ENCODE results near the gene CYP4Z1. TPM values are rescaled to one million over a fixed set of nuclear protein-coding genes. Genes with fewer than 3 reads are reported as not detected.

CYP4Z1 gene
- total and polyA plus RNA-seq, 2 donors from 2014 or later: 0.19 to 0.22 TPM

DNA sequence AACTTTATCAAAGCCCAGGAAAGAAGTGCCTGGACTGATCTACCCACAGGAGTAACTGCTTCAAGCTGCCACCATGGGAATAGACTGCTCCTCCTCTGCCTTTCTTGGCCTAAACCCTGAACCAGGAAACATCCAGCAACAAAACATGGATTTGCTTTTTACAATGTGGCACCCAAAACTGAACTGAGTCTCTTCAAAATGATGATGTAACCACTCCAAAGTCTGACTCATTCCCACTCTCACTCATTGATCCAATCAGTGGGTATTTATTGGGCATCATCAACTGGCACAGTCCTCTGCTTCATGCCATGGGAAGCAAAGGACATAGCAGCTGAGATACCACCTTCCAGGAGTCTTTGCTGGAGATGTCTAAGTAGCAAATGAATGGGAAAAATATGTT is 93.7 kb downstream of the CYP4Z1 start:
- Histone ChIP-seq H3K27me3 (ENCODE audit: control insufficient read depth, insufficient read depth, low read length) (no peaks in the 10 kb centered on the region), H3K9ac (ENCODE audit: low read length in 3 of 3) (no peak overlapping the region), H3K4me3 (ENCODE audit: low read length in 3 of 3) (no peak overlapping the region), H3K36me3 (ENCODE audit: control insufficient read depth in 2 of 3, insufficient read depth in 3 of 3, low read length in 3 of 3) (no peaks in the 10 kb centered on the region), H3K4me1 (ENCODE audit: control insufficient read depth in 2 of 3, insufficient read depth in 2 of 3, low read depth in 1 of 3, low read length in 3 of 3) (no peaks in the 10 kb centered on the region), H3K9me3 (ENCODE audit: control insufficient read depth in 2 of 3, insufficient read depth in 1 of 3, low read length in 3 of 3) (no peaks in the 10 kb centered on the region), H3K27ac (ENCODE audit: low read depth in 2 of 2, low read length in 2 of 2) (no peak overlapping the region)
- intact Hi-C loops (cut with DNase I): no loop called here
- no peak for DNase-seq
- no peak for FAIRE-seq
- TF ChIP-seq, protein P1, sequence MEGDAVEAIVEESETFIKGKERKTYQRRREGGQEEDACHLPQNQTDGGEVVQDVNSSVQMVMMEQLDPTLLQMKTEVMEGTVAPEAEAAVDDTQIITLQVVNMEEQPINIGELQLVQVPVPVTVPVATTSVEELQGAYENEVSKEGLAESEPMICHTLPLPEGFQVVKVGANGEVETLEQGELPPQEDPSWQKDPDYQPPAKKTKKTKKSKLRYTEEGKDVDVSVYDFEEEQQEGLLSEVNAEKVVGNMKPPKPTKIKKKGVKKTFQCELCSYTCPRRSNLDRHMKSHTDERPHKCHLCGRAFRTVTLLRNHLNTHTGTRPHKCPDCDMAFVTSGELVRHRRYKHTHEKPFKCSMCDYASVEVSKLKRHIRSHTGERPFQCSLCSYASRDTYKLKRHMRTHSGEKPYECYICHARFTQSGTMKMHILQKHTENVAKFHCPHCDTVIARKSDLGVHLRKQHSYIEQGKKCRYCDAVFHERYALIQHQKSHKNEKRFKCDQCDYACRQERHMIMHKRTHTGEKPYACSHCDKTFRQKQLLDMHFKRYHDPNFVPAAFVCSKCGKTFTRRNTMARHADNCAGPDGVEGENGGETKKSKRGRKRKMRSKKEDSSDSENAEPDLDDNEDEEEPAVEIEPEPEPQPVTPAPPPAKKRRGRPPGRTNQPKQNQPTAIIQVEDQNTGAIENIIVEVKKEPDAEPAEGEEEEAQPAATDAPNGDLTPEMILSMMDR (IDR thresholded peaks at IDR 0.05; ENCODE audit: borderline replicate concordance, extremely low read depth, insufficient read depth): no peak

DNA sequence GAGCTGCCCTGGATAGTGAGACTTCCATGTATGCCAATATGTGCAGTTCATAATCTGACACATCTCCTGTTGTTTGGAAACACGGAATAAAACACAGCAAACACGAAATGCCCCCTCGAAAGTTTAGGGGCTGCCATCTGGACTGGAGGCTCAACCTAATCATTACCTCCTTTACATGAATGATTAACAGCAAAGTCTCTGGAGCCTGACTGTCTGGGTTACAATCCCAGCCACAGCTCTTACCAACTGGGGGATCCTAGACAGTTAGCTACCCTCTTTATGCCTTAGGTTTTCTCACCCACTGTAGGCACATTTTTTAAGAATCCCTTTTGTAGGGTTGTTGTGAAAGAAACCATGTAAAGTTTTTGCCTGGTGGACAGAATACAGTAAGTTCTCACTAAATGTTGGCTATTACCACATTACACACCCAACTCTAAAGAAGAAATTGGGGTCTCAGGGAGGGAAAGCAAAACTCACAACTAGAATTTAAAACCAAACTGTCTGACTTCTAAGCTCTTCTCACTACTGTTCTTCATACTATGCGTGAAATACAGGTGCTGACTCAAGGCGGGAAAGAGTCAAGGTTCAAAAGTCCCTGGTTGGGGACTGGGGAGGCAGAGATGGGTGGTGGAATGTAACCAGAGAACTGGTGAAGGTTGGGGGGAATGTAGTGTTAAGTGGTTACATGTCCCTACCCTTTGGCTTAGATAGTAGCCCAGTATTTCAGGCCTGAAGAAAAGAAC is 94.4 kb downstream of the CYP4Z1 start:
- no peaks in the 10 kb centered on the region for H3K9me3 ChIP-seq (ENCODE audit: control insufficient read depth in 2 of 3, insufficient read depth in 1 of 3, low read length in 3 of 3)
- peak overlapping the region; percentile 65 for H3K27ac ChIP-seq (ENCODE audit: low read depth in 2 of 2, low read length in 2 of 2)
- no peaks in the 10 kb centered on the region for H3K27me3 ChIP-seq (ENCODE audit: control insufficient read depth, insufficient read depth, low read length)
- H3K4me1 ChIP-seq (ENCODE audit: control insufficient read depth in 2 of 3, insufficient read depth in 2 of 3, low read depth in 1 of 3, low read length in 3 of 3): no peaks in the 10 kb centered on the region
- H3K36me3 ChIP-seq (ENCODE audit: control insufficient read depth in 2 of 3, insufficient read depth in 3 of 3, low read length in 3 of 3): no peaks in the 10 kb centered on the region
- intact Hi-C loops (cut with DNase I): no loop called here
- FAIRE-seq (no peak), DNase-seq (peak in 2 of 5 donors; percentile 49 to 54)
- H3K9ac ChIP-seq (ENCODE audit: low read length in 3 of 3): no peak overlapping the region
- TF ChIP-seq, protein P1 (IDR thresholded peaks at IDR 0.05; ENCODE audit: borderline replicate concordance, extremely low read depth, insufficient read depth): no peak
- H3K4me3 ChIP-seq (ENCODE audit: low read length in 3 of 3): peak overlapping the region in 1 of 3 donors; percentile 19

DNA sequence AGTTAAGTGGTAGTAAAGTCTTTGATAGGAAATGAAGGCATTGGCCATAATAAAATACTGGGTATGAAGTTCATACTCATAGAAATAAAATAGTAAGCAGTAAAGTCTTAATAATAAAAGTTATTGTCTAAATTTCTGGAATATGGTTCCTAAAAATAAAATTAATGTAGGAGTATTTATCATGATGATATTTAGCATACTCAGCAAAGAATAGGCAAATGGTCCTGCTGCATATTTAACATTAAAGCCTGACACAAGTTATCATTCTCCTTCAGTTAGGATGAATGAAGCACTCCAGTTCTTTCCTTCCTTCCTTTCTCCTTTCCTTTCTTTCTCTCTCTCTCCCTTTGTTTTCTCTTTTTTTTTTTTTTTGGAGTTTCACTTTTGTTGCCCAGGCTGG is 97.5 kb downstream of the CYP4Z1 start:
- Histone ChIP-seq H3K9me3 (ENCODE audit: control insufficient read depth in 2 of 3, insufficient read depth in 1 of 3, low read length in 3 of 3) (no peaks in the 10 kb centered on the region), H3K4me1 (ENCODE audit: control insufficient read depth in 2 of 3, insufficient read depth in 2 of 3, low read depth in 1 of 3, low read length in 3 of 3) (no peaks in the 10 kb centered on the region), H3K9ac (ENCODE audit: low read length in 3 of 3) (no peak overlapping the region), H3K27me3 (ENCODE audit: control insufficient read depth, insufficient read depth, low read length) (no peaks in the 10 kb centered on the region), H3K36me3 (ENCODE audit: control insufficient read depth in 2 of 3, insufficient read depth in 3 of 3, low read length in 3 of 3) (no peaks in the 10 kb centered on the region), H3K27ac (ENCODE audit: low read depth in 2 of 2, low read length in 2 of 2) (no peak overlapping the region), H3K4me3 (ENCODE audit: low read length in 3 of 3) (no peak overlapping the region)
- intact Hi-C loops (cut with DNase I): no loop called here
- DNase-seq: no peak
- TF ChIP-seq, protein P1 (IDR thresholded peaks at IDR 0.05; ENCODE audit: borderline replicate concordance, extremely low read depth, insufficient read depth): no peak
- FAIRE-seq: no peak

Other genes with a start within 250 kb of the CYP4Z1 start
- gene CYP4A11, start 125.8 kb upstream of the CYP4Z1 start, total RNA-seq: 23.0 TPM
- gene CYP4A11, start 125.8 kb upstream of the CYP4Z1 start, polyA plus RNA-seq (ENCODE audit: insufficient read depth, low read depth, low replicate concordance): 384 TPM
- gene CYP4X1, start 43.6 kb upstream of the CYP4Z1 start, total RNA-seq: 4.8 TPM
- gene CYP4X1, start 43.6 kb upstream of the CYP4Z1 start, polyA plus RNA-seq (ENCODE audit: insufficient read depth, low read depth, low replicate concordance): 5.6 TPM
- 4.1 TPM for gene CYP4A22, start 70.2 kb downstream of the CYP4Z1 start, total RNA-seq
- 108 TPM for gene CYP4A22, start 70.2 kb downstream of the CYP4Z1 start, polyA plus RNA-seq (ENCODE audit: insufficient read depth, low read depth, low replicate concordance)
- 245 TPM for gene PDZK1IP1, start 122.8 kb downstream of the CYP4Z1 start, total RNA-seq
- gene PDZK1IP1, start 122.8 kb downstream of the CYP4Z1 start, polyA plus RNA-seq (ENCODE audit: insufficient read depth, low read depth, low replicate concordance): 2,553 TPM
- 6.5 TPM for gene TAL1, start 165.0 kb downstream of the CYP4Z1 start, total RNA-seq
- 3.1 TPM for gene TAL1, start 165.0 kb downstream of the CYP4Z1 start, polyA plus RNA-seq (ENCODE audit: insufficient read depth, low read depth, low replicate concordance)
- 2.5 TPM for gene STIL, start 246.9 kb downstream of the CYP4Z1 start, total RNA-seq
- gene STIL, start 246.9 kb downstream of the CYP4Z1 start, polyA plus RNA-seq (ENCODE audit: insufficient read depth, low read depth, low replicate concordance): 0.28 TPM

Measured in kidney (tissue), 14 donors.